ENCODE measurements around the gene SH3RF3.

DNA sequence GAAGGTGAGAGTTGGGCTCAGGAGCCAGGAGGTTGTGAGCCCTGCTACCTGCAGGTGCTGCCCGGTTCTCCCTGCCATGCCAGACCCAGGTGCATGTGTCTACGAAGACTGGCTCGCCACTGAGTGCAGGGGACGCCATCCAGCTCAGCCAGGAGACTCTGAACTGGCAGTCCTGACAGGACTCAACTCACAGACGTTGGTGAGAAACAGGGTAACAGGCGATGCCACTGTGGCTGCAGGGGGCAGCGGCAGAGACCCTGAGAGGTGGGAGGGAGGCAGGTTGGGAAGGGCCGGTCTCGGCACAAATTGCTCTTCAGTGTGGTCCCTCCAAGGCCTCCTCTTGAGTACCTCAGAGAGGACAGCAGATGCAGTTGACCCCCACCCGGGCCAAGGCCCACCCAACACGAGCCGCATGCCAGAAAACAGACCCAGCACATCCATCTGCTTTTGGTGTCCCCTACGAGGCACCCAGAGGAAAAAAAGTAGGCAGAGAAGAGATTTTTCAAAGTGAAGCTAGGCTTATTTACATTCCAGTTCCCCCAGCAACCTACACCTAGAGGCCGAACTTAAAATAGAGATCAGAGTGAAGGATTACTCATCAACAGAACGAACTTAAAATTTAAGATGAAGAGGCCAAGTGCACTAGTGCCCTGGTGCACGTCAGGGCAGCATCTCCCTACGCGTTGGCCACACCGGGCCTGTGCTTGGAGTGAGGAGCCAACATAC lies 300.0 kb downstream of the SH3RF3 start:
- no peak for TF ChIP-seq POLR2A (IDR thresholded peaks at IDR 0.05; ENCODE audit: insufficient read depth in 1 of 2, low read depth in 2 of 2, low read length in 2 of 2)
- no peak for TF ChIP-seq FOXJ3 (CRISPR knock-in tag; IDR thresholded peaks at IDR 0.05; ENCODE audit: borderline replicate concordance)
- TF ChIP-seq, protein P1, sequence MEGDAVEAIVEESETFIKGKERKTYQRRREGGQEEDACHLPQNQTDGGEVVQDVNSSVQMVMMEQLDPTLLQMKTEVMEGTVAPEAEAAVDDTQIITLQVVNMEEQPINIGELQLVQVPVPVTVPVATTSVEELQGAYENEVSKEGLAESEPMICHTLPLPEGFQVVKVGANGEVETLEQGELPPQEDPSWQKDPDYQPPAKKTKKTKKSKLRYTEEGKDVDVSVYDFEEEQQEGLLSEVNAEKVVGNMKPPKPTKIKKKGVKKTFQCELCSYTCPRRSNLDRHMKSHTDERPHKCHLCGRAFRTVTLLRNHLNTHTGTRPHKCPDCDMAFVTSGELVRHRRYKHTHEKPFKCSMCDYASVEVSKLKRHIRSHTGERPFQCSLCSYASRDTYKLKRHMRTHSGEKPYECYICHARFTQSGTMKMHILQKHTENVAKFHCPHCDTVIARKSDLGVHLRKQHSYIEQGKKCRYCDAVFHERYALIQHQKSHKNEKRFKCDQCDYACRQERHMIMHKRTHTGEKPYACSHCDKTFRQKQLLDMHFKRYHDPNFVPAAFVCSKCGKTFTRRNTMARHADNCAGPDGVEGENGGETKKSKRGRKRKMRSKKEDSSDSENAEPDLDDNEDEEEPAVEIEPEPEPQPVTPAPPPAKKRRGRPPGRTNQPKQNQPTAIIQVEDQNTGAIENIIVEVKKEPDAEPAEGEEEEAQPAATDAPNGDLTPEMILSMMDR (CRISPR knock-in tag; IDR thresholded peaks at IDR 0.05) = no peak
- TF ChIP-seq RAD21 (CRISPR knock-in tag; IDR thresholded peaks at IDR 0.05) = no peak
- TF ChIP-seq NCOA5 (CRISPR knock-in tag; IDR thresholded peaks at IDR 0.05) = no peak
- TF ChIP-seq SRY (CRISPR knock-in tag; IDR thresholded peaks at IDR 0.05) = no peak
- no peak for TF ChIP-seq REPIN1 (CRISPR knock-in tag; IDR thresholded peaks at IDR 0.05; ENCODE audit: borderline replicate concordance, low read depth)
- TF ChIP-seq PHF5A (CRISPR knock-in tag; IDR thresholded peaks at IDR 0.05; ENCODE audit: low read depth, unreplicated experiment) = no peak
- no peak for TF ChIP-seq ZFP37 (CRISPR knock-in tag; IDR thresholded peaks at IDR 0.05; ENCODE audit: borderline replicate concordance)
- no peak for TF ChIP-seq ZNF354B (CRISPR knock-in tag; IDR thresholded peaks at IDR 0.05)
- no peak for TF ChIP-seq BRCA1 (CRISPR knock-in tag; IDR thresholded peaks at IDR 0.05)
- TF ChIP-seq ZNF335 (CRISPR knock-in tag; IDR thresholded peaks at IDR 0.05) = no peak
- TF ChIP-seq POLR2AphosphoS2 (IDR thresholded peaks at IDR 0.05; ENCODE audit: low read depth, low read length) = no peak
- TF ChIP-seq GATA4 (IDR thresholded peaks at IDR 0.05; ENCODE audit: borderline replicate concordance, low read depth) = no peak
